Epidermal melanocyte (primary cell): ENCODE measurements around the gene PRDM2.
A peak's percentile ranks its signal among the peaks of the same experiment; 100 is the strongest.

Experiments
- DNase-seq: peaks from one replicate; pipeline ENCODE4 v3.0.0; 2011; ENCODE audit warnings: low spot score; ENCODE audit not compliant: insufficient read length

Gene PRDM2

DNA sequence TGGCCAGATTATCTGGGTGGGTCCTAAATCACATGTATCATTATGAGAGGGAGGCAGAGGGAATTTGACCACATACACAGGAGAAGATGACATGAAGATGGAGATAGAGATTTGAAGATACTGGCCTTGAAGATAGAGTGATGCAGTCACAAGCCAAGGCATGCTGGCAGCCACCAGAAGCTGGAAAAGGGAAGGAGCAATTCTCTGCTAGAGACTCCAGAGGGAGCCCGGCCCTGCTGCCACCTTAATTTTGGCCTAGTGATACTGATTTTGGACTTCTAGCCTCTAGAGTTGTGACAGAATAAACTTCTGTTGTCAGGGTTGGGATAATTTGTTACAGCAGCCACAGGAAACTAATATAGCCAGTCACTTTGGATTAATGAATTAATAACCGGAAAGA is 2.2 kb upstream of the PRDM2 start:
- DNase-seq: no peak

DNA sequence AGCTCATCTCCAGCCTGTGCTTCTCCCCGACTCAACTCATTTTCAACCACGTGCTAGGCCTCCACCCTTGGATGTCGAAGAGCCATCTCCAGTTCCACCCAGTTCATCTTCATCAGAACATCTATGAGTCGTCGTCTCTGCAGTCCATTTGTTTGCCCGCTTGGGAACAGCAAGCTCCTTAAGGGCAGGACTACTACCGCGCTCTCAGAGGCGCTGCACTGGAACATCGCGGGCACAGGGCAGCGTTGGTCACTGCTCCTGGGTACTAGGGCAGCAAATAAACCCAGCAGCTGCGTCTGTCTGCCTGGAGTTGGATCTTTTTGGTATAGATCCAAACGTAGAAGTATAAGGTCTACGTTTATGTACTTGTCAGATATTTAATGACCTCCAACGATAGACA is 478 bp upstream of the PRDM2 start:
- no peak for DNase-seq

- DNase-seq: peak; percentile 17
Observed at GRCh38 chr1:13700521-13701270, 708 bp downstream of the PRDM2 start.

DNA sequence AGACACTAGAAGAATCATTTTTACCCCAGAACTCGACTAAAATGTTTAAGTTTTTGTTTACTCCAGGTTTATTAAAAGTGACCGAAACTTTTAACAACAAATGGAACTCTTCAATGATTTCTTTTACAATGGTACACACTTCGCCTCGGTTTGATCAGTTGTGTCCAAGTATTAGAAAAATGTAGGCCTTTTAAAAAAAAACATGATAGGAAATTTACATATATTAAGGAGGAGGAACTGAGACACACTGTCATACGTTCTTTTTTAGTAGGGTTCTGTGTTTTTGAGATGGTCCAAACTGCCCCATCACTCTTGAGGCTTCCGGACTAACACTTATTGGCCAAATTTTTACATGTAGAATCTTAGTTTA is 1.3 kb downstream of the PRDM2 start:
- DNase-seq: no peak

- no peak for DNase-seq
Observed at GRCh38 chr1:13702425-13703127, 2.6 kb downstream of the PRDM2 start.

DNA sequence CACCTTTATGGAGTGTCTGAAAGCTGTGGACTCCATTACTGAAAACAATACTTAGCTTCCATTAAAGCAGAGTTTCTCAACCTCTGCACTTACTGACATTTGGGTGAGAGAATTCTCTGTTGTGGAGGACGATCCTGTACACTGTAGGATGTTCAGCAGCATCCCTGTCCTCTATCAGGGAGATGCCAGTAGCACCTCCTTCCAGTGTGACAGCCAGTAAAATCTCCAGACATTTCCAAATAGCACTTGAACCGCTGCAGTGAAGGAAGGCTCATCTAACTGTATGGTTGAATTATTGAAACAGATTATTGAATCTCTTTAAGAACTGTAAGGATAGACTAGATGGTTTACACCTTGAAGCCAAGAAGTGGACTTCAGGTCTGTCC is 3.1 kb downstream of the PRDM2 start:
- no peak for DNase-seq

GRCh38 chr1:13703558-13704490 is 3.8 kb downstream of the PRDM2 start:
- no peak for DNase-seq

- DNase-seq: no peak
Observed at GRCh38 chr1:13706046-13706445, 6.1 kb downstream of the PRDM2 start.

DNA sequence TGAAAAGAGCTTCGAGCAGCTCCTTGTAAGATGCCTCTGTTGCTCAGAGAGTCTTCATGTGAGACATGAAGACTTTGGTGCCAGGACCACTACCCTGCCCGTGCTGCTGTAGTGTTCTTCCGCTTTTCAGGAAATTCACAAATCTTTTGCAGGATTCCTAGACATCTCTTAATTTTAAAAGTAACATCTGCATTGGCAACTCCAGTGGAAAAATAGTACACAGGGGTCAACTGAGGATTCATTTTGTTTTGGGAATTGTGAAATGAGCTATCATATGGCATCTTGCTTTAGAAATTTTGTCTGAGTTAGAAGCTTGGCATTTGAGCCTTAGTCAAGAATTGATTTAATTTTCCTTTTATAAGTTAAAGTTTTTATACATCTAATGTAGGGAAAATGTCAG is 7.2 kb downstream of the PRDM2 start:
- no peak for DNase-seq

- no peak for DNase-seq
Observed at GRCh38 chr1:13708380-13708982, 8.5 kb downstream of the PRDM2 start.

DNA sequence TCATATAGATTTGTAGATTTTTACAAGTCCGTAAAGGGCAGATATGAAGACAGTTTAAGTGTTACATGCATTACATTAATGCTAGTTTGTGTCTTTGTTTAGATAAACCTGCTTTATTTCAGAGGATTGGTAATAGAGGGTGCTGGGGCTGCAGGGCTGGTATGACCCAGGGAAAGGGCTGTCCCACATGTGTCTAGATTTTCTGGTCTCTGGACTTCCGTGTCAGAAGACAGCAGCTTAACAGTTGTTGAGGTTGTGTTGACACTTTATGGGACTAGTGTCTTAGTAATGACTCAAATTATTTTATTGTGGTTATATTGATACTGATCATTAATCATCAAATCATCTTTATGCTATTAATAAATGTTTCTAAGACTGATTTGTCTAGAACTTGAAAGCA is 10.1 kb downstream of the PRDM2 start:
- no peak for DNase-seq

GRCh38 chr1:13714851-13715250 is 14.9 kb downstream of the PRDM2 start:
- DNase-seq: no peak

DNA sequence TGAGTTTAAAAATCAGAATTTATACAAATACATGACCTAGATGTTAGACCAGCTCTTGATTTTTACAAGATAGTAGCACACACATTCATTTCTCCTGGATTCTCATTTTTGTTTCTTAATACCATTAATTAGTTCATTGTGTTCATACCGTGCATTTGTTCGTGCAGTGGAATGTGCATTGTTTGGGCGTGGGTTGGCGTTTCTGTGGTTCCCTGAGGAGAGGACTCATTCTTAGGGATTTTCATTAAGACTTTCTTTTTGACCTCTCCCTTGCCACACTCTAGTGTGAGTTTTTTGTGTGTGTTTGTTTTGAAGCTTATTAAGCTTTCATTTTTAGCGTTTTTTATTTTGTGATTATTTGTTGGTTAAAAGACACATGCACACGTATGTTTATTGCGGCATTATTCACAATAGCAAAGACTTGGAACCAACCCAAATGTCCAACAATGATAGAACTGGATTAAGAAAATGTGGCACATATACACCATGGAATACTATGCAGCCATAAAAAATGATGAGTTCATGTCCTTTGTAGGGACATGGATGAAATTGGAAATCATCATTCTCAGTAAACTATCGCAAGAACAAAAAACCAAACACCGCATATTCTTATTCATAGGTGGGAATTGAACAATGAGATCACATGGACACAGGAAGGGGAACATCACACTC is 15.8 kb downstream of the PRDM2 start:
- peak; percentile 42 for DNase-seq

GRCh38 chr1:13722808-13723360 is 22.9 kb downstream of the PRDM2 start:
- no peak for DNase-seq

GRCh38 chr1:13723810-13724209 is 23.8 kb downstream of the PRDM2 start:
- no peak for DNase-seq

DNA sequence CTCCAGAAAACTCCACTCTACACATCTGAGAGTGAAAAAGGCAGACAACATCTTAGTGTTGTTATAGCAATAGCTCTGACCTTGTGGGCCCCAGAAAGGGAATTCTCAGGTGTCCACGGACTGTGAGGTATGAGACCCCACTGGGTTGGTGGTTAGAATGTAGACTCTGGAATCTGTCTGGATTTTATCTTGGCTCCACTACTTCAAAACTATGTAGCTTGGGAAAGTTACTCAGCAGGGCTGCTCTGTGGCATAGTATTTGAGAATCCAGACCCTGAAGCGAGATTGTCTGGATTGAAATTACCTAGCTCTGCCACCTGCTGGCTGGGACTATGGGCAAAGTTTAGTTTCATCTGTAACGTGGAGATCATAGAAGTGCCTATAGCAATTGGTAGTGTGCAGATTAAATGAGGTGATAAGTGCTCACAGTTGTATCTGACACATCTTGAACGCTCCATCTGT is 25.8 kb downstream of the PRDM2 start:
- no peak for DNase-seq

GRCh38 chr1:13728091-13728715 is 28.2 kb downstream of the PRDM2 start:
- DNase-seq: no peak

GRCh38 chr1:13730291-13730690 is 30.3 kb downstream of the PRDM2 start:
- DNase-seq: no peak

DNA sequence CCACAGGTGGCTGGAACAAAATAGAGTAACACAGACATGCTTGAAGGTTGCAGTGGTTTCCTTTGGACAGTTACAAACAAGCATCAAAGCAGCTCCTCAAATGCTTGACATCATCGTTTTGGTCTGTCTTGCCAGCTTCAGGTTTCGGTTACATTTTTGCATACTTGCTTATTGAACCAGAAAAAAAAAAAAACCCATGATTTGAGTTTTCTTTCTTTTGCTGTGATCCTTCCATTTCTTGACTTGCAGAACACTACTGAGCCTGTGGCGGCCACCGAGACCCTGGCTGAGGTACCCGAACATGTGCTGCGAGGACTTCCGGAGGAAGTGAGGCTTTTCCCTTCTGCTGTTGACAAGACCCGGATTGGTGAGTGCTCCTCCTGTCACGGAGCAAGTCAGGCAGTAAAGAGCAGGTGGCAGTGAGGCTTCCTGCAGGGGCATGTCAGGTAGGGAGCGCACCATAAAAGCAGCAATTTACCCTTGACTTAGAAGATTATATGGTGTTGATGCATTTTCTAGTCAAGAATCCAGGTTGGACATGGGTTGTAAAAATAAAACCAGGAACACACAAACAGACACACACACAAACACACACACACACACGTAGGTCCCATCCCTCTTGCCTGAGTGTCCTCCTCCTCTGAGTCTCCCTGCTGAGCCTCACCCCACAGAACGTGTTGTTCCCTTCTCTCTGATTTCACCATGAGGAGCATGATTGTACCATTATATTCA is 30.9 kb downstream of the PRDM2 start:
- no peak for DNase-seq

DNA sequence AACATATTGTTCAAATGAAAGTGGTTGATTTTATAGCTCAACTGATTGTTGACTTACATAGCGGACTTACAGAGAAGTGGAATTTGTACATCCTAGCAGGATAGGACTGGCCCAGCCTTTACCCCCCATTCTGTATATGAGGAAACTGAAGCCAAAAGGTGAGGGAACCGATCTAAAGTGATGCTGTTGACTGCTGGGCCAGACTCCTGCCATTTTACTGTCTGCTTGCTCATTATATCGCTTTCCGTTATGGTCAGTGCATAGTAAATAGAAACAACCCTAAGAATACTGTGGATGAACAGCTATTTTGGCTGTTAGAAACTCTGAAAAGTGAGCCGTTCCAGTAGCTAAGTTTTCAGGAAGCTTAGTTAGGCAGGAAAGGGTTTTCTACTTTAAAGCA is 31.9 kb downstream of the PRDM2 start:
- no peak for DNase-seq
